Stimulated activated CD8-positive, alpha-beta memory T cell treated with anti-CD3 and anti-CD28 coated beads, Interleukin-4, amount 100 ng/mL, for 4 hours (primary cell): ENCODE results near the gene PERCC1.
"Not testable (repeated sequence)": the region's sequence is repeated elsewhere in the genome, so short reads cannot be mapped to it uniquely, and the experiment has no call there.

Experiments
- DNase-seq, 2 donors: peaks; one replicate each; pipeline ENCODE4 v3.0.0-alpha.2; 2020; ENCODE audit warnings: low read depth in 2 of 2, low spot score in 1 of 2

The PERCC1 gene

DNA sequence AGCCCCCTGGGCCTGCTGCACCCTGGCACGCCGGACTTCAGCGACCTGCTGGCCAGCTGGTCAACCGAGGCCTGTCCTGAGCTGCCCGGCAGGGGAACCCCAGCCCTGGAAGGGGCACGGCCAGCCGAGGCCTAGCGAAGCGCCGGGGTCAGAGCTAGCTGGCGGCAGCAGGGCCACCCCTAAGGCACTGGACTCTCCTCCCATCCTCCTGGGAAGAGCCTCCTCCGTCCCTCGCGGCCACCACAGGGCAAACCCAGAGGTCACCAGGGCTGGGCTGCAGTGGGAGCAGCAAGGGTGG lies 2.3 kb downstream of the PERCC1 start:
- DNase-seq, result no peak

DNA sequence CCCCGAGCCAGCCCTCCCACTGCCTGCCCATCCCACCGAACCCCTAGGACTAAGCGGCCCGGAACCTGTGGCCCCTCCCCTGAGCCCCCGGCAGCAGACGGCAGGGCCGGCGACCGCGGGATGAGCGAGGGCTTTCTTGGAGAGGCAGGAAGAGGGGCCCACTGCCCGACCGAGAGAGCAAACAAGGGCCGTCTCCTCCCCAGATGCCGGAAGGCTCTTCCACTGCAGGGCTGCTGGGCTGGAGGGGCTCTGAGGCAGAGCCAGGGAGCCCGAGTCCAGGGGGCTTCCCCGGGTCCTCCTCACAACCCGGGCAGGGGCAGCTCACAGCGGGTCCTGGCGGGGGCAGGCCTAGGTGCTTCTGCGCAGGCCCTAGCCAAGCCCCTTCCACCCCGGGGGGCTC lies 2.9 kb downstream of the PERCC1 start:
- no peak for DNase-seq

DNA sequence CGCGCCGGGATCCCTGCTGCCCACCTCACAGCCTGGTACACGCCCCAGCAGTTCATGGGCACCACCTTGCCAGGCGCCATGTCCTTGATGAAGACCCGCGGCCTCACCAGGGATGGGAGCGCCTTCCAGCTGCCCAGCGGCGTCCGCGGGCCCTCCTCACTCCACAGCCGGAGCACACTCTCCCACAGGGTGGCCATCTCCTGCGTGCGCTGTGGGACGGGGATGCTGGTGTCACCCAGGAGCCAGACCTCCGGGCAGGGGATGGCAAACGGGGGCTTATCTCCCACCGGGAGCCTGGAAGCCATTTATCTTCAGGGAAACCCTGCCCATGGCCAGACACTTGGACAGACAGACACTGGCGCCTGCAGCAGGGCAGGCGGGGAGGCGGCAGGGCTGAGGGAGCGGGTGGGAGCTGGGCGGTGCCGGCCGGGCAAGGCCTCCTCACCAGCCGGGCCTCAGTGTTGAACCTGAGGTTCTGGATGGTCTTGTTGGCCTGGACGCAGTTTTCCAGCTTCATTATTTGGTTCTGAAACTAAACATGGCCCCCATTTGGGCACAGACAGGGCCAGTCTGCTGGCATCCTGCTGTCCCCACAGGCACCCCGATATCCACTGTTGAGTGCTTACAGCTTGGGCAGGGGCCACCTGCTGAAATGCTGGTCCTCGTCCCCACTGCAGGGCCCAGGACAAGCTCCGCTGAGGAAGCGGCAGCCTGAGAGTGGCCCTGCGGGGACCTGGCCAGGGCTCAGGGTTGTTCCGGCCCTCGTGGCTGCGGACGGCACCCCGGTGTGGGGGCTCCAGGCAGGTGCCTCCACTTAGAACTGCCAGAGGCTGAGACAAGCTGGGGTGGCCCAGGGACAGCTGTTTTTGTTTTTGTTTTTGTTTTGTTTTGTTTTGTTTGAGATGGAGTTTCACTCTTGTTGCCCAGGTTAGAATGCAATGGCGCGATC lies 4.0 kb downstream of the PERCC1 start:
- no peak for DNase-seq

DNA sequence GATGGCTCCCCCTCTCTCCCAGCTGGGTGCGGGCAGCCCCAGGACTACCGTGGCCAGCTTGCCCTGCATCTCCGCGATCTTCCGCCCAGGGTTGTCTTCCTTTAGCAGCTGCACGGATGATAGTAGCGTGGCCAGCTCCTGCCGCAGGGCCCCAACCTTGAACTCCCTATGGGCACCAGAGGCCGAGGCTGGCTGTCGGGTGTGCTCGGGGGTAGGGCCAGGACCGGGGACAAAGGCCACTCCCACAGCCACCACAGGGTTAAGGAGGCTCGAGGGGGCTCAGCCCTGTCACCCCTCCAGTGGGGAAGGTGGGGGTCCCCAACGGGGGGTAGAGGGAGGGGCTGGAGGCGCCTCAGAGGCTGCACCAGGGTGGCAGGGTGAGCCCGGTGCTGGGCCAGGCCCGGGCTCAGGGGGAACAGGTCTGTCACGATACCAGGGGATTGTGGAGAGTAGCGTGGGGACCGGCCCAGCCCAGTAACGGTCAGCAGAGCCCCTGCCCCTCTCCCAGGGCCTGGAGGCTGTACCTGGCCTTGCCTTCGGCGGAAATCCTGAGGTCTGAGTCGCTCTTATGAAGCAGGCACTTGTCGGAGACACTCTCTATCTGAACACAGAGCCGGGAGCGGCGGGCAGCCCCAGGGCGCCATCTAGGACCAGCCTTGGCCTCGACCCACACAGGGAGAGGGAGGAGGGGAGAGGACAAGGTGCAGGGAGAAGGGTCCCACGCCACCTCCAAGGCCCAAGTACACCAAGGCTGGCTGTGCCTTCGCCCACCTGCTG lies 5.2 kb downstream of the PERCC1 start:
- no peak for DNase-seq

DNA sequence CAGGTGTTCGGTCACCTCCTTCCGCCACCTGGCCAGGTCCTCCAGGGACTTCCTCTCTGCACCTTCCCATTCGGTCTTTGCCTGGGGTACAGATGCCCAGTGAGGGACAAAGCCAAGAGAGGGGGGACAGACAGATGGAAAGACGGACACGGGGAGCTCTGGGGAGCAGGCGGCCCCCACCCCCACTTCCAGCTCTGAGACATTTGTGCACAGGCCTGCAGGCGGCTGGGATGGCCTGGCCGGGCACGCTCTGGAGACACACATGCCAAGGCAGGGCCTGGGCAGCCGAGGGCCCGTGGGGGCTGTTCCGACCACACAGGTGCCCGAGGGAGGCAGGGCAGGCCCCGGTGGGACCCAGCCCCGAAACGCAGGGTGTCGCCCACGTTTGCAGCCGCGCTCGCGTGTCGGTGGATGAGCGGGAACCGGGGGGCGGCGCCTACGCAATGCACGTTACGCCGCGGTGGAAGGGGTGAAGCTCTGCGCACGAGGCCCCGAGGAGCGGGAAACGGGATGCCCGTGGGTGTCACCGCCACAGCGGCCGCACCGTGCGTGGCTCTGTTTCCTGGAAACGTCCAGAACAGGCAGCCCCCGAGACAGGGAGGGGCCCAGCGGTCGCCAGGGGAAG lies 6.0 kb downstream of the PERCC1 start:
- DNase-seq, result no peak

DNA sequence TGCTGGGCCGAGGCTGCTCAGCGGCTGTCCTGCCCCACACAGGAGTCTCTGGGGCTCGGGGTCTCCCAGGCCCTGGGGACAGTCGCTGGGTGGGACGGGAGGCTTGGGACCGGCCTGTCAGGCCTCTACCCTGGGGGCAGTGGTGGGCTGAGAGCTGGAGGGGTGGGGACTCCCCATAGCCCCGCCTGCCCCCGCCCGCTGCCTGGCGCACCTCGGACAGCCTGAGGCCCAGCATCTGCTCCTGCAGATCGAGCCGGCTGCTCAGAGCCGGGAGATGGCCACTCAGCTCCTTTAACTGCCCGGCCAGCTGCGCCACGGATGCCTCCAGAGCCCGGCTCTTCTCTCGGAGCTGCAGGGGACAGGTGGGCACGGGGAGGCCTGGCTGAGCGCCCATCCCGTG lies 6.7 kb downstream of the PERCC1 start:
- DNase-seq, result no peak

DNA sequence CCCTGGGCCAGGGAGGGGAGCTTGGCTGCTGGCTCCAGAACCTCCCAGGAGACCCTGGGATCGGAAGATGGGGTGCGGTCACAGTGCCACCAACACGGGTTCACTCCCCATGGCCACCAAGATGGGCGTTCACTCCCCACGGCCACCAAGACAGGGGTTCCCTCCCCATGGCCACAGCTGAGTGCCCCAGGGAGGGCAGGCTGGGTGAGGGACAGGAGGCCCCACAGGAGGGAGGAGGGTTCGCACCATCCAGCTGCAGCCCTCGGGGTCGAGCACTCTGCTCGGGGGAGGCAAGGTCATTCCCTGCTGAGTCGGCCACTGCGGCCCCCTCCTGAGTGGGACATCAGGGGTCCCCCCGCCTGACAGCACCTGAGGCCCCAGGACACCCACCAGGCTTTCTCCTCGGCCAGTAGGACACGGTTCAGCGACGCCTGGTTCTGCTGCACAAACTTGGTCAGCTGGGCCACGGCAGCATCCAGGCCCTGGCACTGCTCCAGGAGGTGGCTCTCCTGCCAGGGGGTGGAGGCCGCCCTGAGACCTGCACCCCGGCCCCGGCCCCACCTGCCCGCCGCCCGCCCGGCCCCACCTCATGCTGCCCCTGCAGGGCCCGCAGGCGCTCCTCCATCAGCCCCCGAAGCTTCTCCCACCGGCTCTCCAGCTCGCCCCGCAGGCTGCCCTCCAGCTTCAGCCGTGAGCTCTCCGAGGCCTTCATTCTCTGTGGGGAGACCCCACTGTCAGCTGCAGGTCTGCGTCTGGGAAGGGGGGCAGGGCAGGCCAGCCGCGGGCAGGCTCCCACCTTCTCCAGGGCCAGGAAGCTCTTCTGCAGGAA lies 7.6 kb downstream of the PERCC1 start:
- no peak for DNase-seq

DNA sequence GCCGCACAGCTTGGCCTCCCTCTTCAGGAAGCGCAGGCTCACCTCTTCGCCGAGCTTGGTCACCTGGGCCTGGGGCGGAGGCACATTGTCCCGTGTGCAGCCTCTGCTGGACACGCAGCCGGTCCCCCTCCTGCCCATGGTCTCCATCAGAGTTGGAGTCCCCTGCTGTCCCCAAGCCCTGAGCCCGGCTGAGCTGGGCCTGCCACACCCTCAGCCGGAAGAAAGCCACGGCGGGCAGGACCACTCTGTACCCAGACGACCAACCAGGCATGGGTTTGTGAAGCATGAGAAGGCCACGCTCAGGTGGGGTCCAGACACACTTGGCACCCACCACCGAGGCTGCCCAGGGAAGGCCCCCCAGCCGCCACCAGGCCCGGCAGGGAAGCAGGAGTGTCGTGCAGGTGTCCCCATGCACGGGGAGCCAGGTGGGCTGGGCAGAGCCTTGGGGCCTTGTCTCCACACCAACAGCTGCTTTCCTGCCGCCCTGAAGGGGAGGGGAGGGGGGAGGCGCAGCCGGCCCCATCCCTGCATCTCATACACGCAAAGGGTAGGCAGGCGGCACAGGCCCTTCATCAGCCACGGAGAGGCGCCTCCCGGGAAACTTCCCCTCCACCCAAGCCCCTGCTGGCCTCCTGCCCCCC lies 8.3 kb downstream of the PERCC1 start:
- no peak for DNase-seq

DNA sequence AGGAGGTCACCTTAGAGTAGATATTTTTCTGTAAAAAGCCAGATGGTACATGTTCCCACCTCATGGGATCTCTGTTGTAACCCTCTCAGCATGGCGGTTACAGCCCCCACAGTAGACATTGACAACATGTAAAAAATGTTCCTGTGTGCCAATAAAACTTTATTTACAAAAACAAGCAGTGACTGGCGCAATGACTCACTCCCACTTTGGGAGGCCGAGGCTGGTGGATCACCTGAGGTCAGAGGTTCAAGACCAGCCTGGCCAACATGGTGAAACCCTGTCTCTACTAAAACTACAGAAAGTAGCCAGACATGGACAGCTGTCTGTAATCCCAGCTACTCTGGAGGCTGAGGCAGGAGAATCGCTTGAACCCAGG lies 8.8 kb downstream of the PERCC1 start:
- DNase-seq, result not testable (repeated sequence)

DNA sequence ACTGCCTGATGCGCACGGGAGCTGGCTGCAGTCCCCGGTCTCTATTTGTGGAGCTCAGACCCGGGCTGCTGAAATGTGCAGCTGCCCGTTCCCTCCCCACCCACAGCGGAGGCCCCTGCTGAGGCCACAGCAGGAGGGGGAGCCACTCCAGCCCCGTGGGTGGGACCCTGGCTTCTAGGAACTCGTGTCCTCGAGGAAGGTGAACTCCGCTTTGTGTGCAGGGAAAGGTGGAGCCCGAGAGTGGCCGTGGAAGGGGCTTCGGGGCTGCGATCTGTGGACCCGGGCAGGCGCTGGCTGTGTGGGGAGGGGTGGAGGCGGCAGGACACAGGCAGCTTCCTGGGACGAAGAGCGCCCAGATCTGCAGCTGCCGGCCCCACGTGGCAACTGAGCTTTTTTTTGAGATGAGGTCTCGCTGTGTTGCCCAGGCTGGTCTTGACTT lies 10.5 kb downstream of the PERCC1 start:
- no peak for DNase-seq

DNA sequence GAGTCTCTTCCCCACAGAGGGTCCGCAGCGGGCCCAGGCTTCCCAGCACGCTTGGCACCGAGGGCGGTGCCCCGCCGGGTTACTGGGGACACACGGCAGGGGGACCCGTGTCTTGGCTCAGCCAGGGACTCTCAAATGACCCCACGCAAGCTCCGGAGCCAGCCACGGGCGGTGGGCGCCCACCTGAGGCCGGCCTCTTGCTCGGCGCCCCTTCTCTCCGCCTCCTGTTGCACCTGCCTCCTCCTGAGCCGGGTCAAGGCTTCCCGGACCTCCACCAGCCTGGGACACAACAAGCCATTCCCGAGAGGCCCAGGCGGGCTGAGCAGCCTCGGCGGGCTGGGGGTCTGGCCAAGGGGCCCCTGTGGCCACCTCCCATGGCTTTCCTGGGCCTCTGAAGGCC lies 11.8 kb downstream of the PERCC1 start:
- no peak for DNase-seq

DNA sequence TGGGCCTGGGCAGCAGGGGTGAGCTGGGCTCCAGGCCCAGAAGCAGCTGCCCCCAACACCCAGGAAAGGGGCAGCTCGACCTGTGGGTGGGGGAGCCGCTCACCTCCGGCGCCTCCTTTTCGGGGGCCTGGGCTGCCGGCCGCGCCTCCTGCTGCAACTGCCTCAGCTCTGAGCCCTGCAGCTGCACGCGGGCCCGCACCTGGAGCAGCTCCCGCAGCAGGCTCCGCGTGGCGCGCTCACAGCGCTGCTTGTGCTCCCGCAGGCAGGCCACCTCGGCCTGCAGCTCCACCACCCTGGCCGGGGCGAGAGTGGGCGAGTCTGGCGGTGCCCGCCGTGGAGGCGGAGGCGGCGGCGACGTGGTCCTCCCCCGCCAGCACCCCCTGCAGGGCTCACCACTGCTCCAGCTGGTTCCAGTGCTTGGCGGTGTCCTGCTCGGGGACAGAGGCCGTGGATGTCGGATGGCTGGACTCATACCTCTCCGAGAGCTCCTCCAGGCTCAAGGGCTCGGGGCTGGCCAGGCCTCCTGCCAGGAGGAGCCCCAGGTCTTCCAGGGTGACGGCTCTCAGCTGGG lies 12.6 kb downstream of the PERCC1 start:
- no peak for DNase-seq

DNA sequence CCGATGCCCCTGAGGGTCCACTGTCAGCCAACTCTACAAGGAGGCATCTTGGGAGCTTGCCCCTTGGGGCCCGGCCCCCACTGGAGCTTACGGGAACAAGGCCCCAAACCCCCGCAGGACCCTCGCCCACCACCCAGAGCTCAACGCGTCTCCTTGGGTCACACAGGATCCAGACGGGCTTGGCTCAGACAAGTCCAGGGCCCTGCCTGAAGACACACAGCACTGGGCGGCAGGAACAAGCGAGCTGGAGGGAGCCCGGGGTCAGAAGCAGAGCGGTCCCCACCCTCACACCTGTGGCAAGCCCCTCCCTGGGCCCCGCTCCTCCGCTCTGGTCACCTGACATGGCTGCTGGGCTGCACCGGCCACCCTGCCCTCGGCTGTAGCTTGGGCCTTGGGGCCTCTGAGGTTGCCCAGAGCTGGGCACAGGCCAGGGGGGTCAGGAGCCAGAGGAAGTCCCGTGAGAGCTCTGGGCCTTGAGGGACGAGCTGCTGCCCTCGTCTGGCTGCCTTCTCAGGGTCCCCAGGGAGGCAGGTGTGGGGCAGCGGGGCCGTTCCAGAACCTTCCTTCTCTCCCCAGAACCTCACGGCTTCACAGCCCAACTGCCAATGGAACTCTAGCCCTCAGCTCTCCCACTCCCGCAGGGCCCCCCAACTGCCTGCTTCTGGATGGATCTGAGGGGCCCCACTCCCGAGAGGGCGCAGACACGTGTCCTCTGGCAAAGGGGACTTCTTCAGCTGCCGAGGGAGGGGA lies 13.3 kb downstream of the PERCC1 start, which contains the start of gene CCDC154:
CCDC154 (minus strand) TSS at position 577 of the 750 bp plus-strand sequence; CDS start at position 343, 234 bp downstream.
- DNase-seq, result no peak

DNA sequence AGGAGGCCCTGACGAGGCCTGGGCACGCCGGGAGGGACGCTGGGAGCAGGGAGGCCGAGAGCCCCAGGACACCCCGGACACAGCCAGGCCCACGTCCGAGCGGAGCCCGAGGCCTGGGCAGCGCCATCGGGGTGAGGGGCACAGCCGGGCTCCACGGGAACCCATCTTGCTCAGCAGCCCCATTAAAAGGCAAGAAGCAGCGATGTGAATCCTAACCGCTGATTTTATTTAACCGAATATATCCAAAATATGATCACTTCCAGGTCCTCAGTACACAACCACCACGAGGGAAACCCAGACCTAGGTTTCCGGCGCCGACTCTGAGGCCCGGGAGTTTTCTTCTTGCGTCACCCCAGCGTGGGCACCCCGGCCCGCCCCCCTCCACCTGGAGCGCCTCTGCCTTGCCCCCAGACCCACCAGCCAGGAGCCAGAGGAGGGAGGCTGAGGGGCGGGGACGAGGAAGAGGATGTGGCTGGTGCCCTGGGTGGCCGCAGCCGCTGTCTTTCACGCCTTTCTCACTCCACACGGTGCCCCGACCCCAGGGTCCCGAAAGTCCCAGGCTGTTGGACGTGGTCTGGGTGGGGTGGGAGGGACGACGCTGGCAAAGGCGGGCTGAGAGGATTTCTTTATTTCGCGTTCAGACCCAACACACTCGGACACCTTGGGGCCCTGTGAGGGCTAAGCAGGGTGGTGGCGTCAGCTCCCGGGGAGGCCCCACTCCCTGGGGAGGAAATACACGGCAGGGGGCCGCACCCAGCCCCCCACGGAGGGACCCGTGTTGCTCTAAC lies 14.0 kb downstream of the PERCC1 start:
- DNase-seq, result no peak

DNA sequence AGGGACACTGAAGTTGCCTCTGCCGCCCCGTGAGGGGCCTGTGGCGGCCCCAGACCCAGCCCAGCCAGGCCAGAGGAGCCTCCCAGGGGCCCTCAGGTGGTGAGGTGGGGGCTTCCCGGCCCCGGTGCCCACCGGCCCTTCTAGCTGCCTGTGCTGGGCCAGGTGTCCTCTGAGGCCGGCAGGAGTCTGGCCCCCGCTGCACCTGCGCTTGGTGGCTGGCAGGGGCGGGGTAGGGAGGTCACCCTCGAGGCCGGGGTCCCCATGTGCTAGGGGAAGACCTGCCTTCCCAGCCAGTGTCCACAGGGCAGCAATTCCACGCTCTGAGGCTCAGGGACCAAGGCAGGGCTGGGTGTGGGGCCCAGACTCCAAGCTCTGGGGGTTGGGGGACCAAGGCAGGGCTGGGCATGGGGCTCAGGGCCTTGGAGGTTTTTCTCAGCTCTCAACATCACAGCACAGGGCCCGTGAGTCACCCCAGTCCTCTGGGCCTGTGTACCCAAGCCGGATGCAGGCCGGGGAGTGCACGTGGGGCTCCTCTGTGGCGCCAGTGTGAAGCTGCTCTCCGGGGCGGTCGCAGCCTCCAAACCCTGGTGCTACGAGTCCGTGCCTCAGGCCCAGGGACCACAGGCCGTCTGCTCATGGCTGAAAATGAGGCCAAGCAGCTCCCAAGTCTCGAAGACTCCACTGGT lies 14.8 kb downstream of the PERCC1 start:
- DNase-seq, result no peak

DNA sequence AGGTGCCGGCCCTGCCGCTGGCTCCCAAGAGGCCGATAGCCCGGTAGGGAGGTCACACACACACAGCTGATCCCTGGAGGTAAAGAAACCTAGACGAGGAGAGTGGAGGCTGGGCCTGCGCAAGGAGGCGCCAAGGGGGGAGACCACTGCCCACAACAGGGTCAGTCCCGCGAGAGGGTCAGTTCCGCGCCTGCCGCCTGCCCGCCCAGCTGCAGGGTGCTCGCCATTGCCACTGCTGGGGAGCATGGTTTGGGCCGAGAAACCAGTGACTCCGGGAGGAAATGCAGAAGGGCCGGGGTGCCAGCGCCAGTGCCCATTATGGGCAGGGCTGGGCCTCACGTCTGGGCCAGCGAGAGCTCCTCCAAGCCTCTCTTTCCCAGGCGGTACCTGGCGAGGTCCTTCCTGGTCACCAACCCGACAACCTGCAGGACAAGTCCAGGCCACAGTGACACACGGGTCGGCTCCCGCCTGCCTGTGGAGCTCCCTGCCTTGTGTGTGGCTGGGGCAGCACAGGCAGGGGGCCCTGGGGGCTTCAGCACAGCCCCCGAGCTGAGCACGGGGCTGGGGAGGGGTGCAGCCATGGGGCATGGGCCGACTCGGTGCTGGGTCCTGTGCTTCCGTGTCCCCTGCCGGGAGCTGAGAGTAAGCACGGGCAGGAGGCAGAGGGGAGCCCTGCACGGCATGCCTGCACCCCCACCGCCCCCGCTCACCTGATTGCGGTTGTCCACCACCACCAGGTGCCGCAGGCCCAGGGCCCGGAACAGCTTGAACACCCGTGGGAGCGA lies 15.6 kb downstream of the PERCC1 start:
- no peak for DNase-seq

DNA sequence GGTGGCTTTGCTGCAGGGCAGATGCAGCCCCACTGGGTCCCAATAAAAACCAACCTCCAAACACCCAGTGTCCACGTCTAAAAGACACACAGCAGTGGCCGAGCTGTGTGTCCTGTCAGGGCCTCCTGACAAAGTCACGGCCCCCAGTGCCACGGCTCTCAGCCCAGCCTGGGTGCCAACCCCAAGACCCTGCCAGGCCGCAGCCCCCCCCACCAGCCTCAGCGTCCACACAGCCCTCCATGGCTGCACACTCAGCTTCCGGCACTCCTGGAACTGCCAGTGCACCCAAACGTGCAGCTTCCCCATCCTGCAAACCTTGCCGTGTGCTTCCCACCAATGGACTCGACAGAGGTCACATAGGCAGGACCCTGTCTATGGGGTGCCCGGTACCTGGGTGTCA lies 17.1 kb downstream of the PERCC1 start:
- DNase-seq, result no peak
